ENCODE results near the gene GRIN2C.

Gene GRIN2C

DNA sequence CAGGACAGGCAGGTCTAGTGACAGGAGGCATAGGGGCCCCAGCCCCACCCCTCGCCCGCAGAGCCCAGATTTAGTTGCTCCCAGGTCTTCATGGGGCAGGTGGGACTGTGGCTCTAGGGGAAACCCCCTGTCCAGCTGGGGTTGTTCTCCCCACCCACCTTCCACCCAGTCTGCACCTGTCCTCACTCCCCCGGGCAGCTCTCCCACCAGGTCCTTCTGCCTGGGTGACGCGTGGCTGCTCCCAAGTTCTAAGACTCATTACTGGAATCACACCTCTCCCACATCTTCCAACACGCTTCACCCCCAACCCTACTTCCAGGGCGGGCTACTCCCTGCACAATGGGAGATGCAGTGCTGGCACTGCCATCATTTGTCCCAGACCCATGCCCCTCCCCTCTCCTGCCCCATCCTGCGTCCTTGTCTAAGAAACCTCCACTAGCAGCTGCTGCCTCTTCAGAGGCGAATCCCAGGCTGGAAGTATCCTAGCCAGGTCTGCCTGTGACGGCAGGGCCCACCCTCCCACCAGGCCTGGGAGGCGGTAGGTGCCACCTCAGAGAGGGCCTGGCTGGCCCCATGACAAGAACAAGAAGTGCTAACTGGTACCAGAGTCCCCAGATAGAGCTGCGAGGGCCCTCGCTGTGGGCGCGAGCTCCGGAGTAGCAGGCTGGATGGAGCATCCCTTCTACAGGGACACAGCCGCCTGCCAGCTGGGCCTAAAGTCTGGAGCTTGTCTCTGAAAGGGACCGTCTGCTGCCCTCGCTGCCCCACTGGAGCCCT is 22.8 kb downstream of the GRIN2C start:
- H3K4me1 ChIP-seq (ENCODE audit: low read length), result peaks cover 21% of the 10 kb centered on the region
- no peaks in the 10 kb centered on the region for H3K9me3 ChIP-seq (ENCODE audit: insufficient read depth, low read length)
- no peaks in the 10 kb centered on the region for H3K79me2 ChIP-seq (ENCODE audit: low read length)
- no peak overlapping the region for H3K9ac ChIP-seq (ENCODE audit: low read length)
- H3K27ac ChIP-seq (ENCODE audit: low read length), result no peak overlapping the region
- TF ChIP-seq, protein P1, sequence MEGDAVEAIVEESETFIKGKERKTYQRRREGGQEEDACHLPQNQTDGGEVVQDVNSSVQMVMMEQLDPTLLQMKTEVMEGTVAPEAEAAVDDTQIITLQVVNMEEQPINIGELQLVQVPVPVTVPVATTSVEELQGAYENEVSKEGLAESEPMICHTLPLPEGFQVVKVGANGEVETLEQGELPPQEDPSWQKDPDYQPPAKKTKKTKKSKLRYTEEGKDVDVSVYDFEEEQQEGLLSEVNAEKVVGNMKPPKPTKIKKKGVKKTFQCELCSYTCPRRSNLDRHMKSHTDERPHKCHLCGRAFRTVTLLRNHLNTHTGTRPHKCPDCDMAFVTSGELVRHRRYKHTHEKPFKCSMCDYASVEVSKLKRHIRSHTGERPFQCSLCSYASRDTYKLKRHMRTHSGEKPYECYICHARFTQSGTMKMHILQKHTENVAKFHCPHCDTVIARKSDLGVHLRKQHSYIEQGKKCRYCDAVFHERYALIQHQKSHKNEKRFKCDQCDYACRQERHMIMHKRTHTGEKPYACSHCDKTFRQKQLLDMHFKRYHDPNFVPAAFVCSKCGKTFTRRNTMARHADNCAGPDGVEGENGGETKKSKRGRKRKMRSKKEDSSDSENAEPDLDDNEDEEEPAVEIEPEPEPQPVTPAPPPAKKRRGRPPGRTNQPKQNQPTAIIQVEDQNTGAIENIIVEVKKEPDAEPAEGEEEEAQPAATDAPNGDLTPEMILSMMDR (IDR thresholded peaks at IDR 0.05; ENCODE audit: low read depth, low read length), result no peak
- no peak for TF ChIP-seq EZH2phosphoT487 (IDR thresholded peaks at IDR 0.05; ENCODE audit: low read depth)
- no peak overlapping the region for H3K4me2 ChIP-seq (ENCODE audit: low read length)
- no peaks in the 10 kb centered on the region for H3K27me3 ChIP-seq (ENCODE audit: low read depth, low read length)
- no peak overlapping the region for H2AFZ ChIP-seq (ENCODE audit: low read depth, low read length)
- no peaks in the 10 kb centered on the region for H4K20me1 ChIP-seq (ENCODE audit: insufficient read depth, low read length)
- H3K36me3 ChIP-seq (replicated peaks; ENCODE audit: low read depth, low read length), result no peaks in the 10 kb centered on the region
- H3K4me3 ChIP-seq (ENCODE audit: low read length), result no peak overlapping the region

- Histone ChIP-seq H3K9ac (ENCODE audit: low read length) (no peak overlapping the region), H3K4me2 (ENCODE audit: low read length) (no peak overlapping the region), H3K9me3 (ENCODE audit: insufficient read depth, low read length) (no peaks in the 10 kb centered on the region), H3K4me3 (ENCODE audit: low read length) (no peak overlapping the region), H3K36me3 (replicated peaks; ENCODE audit: low read depth, low read length) (no peaks in the 10 kb centered on the region), H3K27me3 (ENCODE audit: low read depth, low read length) (no peaks in the 10 kb centered on the region), H3K27ac (ENCODE audit: low read length) (no peak overlapping the region), H3K4me1 (ENCODE audit: low read length) (peaks cover 19% of the 10 kb centered on the region), H2AFZ (ENCODE audit: low read depth, low read length) (no peak overlapping the region), H4K20me1 (ENCODE audit: insufficient read depth, low read length) (no peaks in the 10 kb centered on the region), H3K79me2 (ENCODE audit: low read length) (no peaks in the 10 kb centered on the region)
- TF ChIP-seq, protein P1 (IDR thresholded peaks at IDR 0.05; ENCODE audit: low read depth, low read length), result no peak
- no peak for TF ChIP-seq EZH2phosphoT487 (IDR thresholded peaks at IDR 0.05; ENCODE audit: low read depth)
These were observed 23.5 kb downstream of the GRIN2C start for GRCh38 chr17:74836191-74836590.

GRCh38 chr17:74833501-74834377 is 25.9 kb downstream of the GRIN2C start:
- TF ChIP-seq EZH2phosphoT487 (IDR thresholded peaks at IDR 0.05; ENCODE audit: low read depth), result no peak
- TF ChIP-seq, protein P1 (IDR thresholded peaks at IDR 0.05; ENCODE audit: low read depth, low read length), result no peak
- Histone ChIP-seq H3K27me3 (ENCODE audit: low read depth, low read length) (no peaks in the 10 kb centered on the region), H3K4me3 (ENCODE audit: low read length) (peak overlapping the region; percentile 44), H3K4me2 (ENCODE audit: low read length) (peak overlapping the region; percentile 69), H2AFZ (ENCODE audit: low read depth, low read length) (no peak overlapping the region), H4K20me1 (ENCODE audit: insufficient read depth, low read length) (no peaks in the 10 kb centered on the region), H3K9me3 (ENCODE audit: insufficient read depth, low read length) (no peaks in the 10 kb centered on the region), H3K9ac (ENCODE audit: low read length) (peak overlapping the region; percentile 20; the same call in 1 of the 2 replicates), H3K4me1 (ENCODE audit: low read length) (peaks cover 11% of the 10 kb centered on the region), H3K27ac (ENCODE audit: low read length) (no peak overlapping the region), H3K79me2 (ENCODE audit: low read length) (no peaks in the 10 kb centered on the region), H3K36me3 (replicated peaks; ENCODE audit: low read depth, low read length) (no peaks in the 10 kb centered on the region)

DNA sequence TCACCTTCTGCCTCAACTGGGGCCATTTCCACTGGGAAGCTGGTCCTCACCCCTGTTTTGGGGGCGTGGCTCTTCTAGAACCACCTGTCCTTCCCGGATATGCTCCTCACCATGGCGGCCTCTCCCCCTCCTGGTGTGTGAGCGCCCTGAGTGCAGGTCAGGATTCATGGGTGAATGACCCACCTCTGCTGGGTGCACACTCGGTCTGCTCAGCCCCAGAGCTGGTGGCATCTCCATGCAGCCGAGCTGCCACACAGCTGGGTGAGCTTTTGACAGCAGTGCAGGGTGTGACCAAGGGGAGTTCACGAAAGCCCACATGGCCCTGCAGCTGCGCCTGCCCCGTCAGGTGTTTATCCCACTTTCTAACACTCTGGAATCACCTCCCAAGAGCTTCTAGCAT is 27.3 kb downstream of the GRIN2C start:
- Histone ChIP-seq H2AFZ (ENCODE audit: low read depth, low read length) (no peak overlapping the region), H3K27ac (ENCODE audit: low read length) (no peak overlapping the region)

More for the DNA sequence above, 27.3 kb downstream of the GRIN2C start:
- H4K20me1 ChIP-seq (ENCODE audit: insufficient read depth, low read length), result no peaks in the 10 kb centered on the region
- H3K9ac ChIP-seq (ENCODE audit: low read length), result no peak overlapping the region
- no peaks in the 10 kb centered on the region for H3K9me3 ChIP-seq (ENCODE audit: insufficient read depth, low read length)
- H3K4me1 ChIP-seq (ENCODE audit: low read length), result peaks cover 11% of the 10 kb centered on the region
- no peaks in the 10 kb centered on the region for H3K79me2 ChIP-seq (ENCODE audit: low read length)
- H3K4me3 ChIP-seq (ENCODE audit: low read length), result no peak overlapping the region
- TF ChIP-seq, protein P1 (IDR thresholded peaks at IDR 0.05; ENCODE audit: low read depth, low read length), result no peak
- TF ChIP-seq EZH2phosphoT487 (IDR thresholded peaks at IDR 0.05; ENCODE audit: low read depth), result no peak
- no peaks in the 10 kb centered on the region for H3K27me3 ChIP-seq (ENCODE audit: low read depth, low read length)
- no peak overlapping the region for H3K4me2 ChIP-seq (ENCODE audit: low read length)
- H3K36me3 ChIP-seq (replicated peaks; ENCODE audit: low read depth, low read length), result no peaks in the 10 kb centered on the region

All from OCI-LY3 (cell line).